Heart left ventricle (tissue), 16 donors: ENCODE data around the gene AMPD3. TPM values are rescaled to one million over a fixed set of nuclear protein-coding genes. Genes with fewer than 3 reads are reported as not detected.

Source experiments
- ATAC-seq, 4 donors: fragments of 200-7000 bp; cut with Tn5 transposase; one replicate each; pipeline ENCODE4 v1.9.1; 2020 to 2022; ENCODE audit warnings: moderate library complexity in 4 of 4, mild to moderate bottlenecking in 3 of 4, moderate number of reproducible peaks in 1 of 4
- DNase-seq, 5 donors: peaks; one replicate each; pipeline ENCODE4 v3.0.0-alpha.2; 2020
- H3K27ac ChIP-seq, 12 donors: fragments of 200-600 bp; sonication (generic) in 4 of 12; one replicate each; pipeline versions ENCODE4 v1.5.0 to v1.8.0; 2016 to 2022; ENCODE audit warnings: mild to moderate bottlenecking in 2 of 12
- H3K27me3 ChIP-seq, 9 donors: fragments of 200-600 bp; sonication (generic) in 2 of 9; one replicate each; pipeline versions ENCODE4 v1.5.1 to v1.8.0; 2016 to 2022; ENCODE audit warnings: mild to moderate bottlenecking in 3 of 9
- H3K36me3 ChIP-seq, 9 donors: fragments of 200-600 bp; sonication (generic) in 2 of 9; one replicate each; pipeline versions ENCODE4 v1.5.0 to v1.8.0; 2018 to 2022; ENCODE audit warnings: mild to moderate bottlenecking in 2 of 9
- H3K4me1 ChIP-seq, 12 donors: fragments of 200-600 bp; sonication (generic) in 4 of 12; one replicate each; pipeline versions ENCODE4 v1.5.0 to v1.8.0; 2016 to 2022; ENCODE audit warnings: mild to moderate bottlenecking in 3 of 12
- H3K4me3 ChIP-seq, 12 donors: fragments of 200-600 bp; sonication (generic) in 4 of 12; one replicate each; pipeline versions ENCODE4 v1.5.0 to v1.8.0; 2017 to 2022; ENCODE audit warnings: mild to moderate bottlenecking in 9 of 12, moderate library complexity in 4 of 12
- H3K9me3 ChIP-seq, 12 donors: fragments of 200-600 bp; sonication (generic) in 4 of 12; one replicate each; pipeline versions ENCODE4 v1.5.0 to v1.8.0; 2016 to 2022; ENCODE audit warnings: mild to moderate bottlenecking in 1 of 12
- CTCF ChIP-seq, 12 donors: fragments of 200-600 bp; sonication (generic) in 4 of 12; IDR thresholded peaks; one replicate each; pipeline versions ENCODE4 v1.5.0 to v1.8.0; 2018 to 2022; ENCODE audit warnings: antibody characterized with exemption in 12 of 12, mild to moderate bottlenecking in 5 of 12
- POLR2A ChIP-seq, 2 donors: fragments of 450-650 bp; IDR thresholded peaks; one replicate each; pipeline ENCODE4 v1.6.1; 2017; ENCODE audit warnings: antibody characterized with exemption in 2 of 2, mild to moderate bottlenecking in 2 of 2, moderate library complexity in 2 of 2
- WGBS, 4 donors: extraction: QIAGEN DNeasy Blood & Tissue Kit in 2 of 4; methylation state at CpG; one replicate each; pipeline versions ENCODE4 v1.1.5 to v1.1.7; 2013 to 2018; 5-methylcytosine and 5-hydroxymethylcytosine counted together
- intact Hi-C, 10 donors: fragments of 100-400 bp; cut with DNase I; formaldehyde crosslinking; loops; one replicate each; pipeline versions ENCODE4 v1.11.1 to v1.14.2; 2022
- polyA plus RNA-seq, 2 donors: library from polyadenylated mRNA; stranded (reverse); fragments of 200-250 nt; gene quantifications; one replicate each; pipeline ENCODE4 v1.2.3, GENCODE V29; 2013
- total RNA-seq, 9 donors: library from RNA; depleted of rRNA in 2 of 9; stranded (reverse); fragments of >200 nt in 2 of 9; fragmentation: NEBNext Ultra II Directional in 3 of 9; extraction: Animal tissue kit (Norgen Biotek cat#: 25700) in 3 of 9; gene quantifications; one replicate each; pipeline versions ENCODE4 v1.1.0 to v1.2.4, GENCODE V29; 2016 to 2023
- donor health status: ischemic (EF 13 %, LVEDD 7.1; RV severe dilation, severe dysfunction).
- donor health status: healthy with polysubstance abuse.
- donor health status: DM: no; HTN: yes; CAD: no.
- donor health status: DM: no; HTN: no; CAD: no.
- donor health status: ischemic (EF 25% LVEDD 6.9; RV normal size, moderate dysfunction).
- donor health status: ischemic (EF 25% LVEDD 5.7; RV mildly dilated, moderate dysfunction).
- donor health status: healthy.
- donor health status: DM: yes; HTN: yes; CAD: no.
- donor health status: ischemic (EF 35%, LVEDD 5.7; RV mildly dilated, moderate dysfunction).
- donor health status: nonischemic (EF 11% LVEDD 7.7; RV severe dilation, severe dysfunction).
- donor health status: DM: yes; HTN: yes; CAD: no.
- donor health status: PGD.
- donor health status: ischemic (EF 29% LVEDD 5.4; RV normal size, mild dysfunction).
- donor health status: nonischemic (EF 23%, LVEDD 6.1; RV moderate dilation, normal function).

The AMPD3 gene
- total and polyA plus RNA-seq, 11 donors, result 1.0 to 16.8 (median 2.7) TPM

DNA sequence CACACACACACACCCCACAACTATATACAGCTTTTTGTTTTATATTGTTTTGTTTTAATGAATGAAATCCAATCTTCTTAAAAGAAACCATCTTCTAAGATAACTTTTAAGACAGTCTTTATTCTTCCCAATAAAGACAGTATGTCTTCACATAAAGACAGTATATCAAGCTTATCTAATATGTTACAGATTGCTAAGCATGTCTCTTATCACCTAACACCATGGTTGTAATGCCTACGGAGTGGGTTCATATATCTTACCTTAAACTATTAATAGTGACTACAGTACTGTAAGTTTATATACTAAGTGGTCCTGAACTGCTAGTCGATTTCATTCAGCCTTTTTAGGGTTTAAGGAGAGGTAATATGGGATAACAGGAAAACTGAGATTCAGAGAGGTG is 77.5 kb downstream of the AMPD3 start:
- ATAC-seq (no peak), DNase-seq (no peak)
- H3K27ac ChIP-seq, result no peak overlapping the region
- H3K4me3 ChIP-seq, result no peak overlapping the region
- intact Hi-C loops, result no loop called here
- H3K4me1 ChIP-seq, result peaks cover 0 to 8% (median 0%) of the 10 kb centered on the region in 12 donors
- 58 to 68% (median 63%) methylated on average over 2 of the region's 2 CpGs for WGBS, 4 donors
- no peaks in the 10 kb centered on the region for H3K27me3 ChIP-seq
- H3K9me3 ChIP-seq, result no peaks in the 10 kb centered on the region
- TF ChIP-seq POLR2A (IDR thresholded peaks at IDR 0.05) (no peak), CTCF (IDR thresholded peaks at IDR 0.05) (no peak)
- peaks cover 0 to 63% (median 46%) of the 10 kb centered on the region in 9 donors for H3K36me3 ChIP-seq

GRCh38 chr11:10533323-10533722 is 78.3 kb downstream of the AMPD3 start:
- no peaks in the 10 kb centered on the region for H3K9me3 ChIP-seq
- H3K4me3 ChIP-seq, result no peak overlapping the region
- TF ChIP-seq POLR2A (IDR thresholded peaks at IDR 0.05), result no peak
- no peak for TF ChIP-seq CTCF (IDR thresholded peaks at IDR 0.05)
- peaks cover 0 to 13% (median 0%) of the 10 kb centered on the region in 12 donors for H3K4me1 ChIP-seq
- H3K27me3 ChIP-seq, result no peaks in the 10 kb centered on the region
- no peak overlapping the region for H3K27ac ChIP-seq
- intact Hi-C loops, result no loop called here
- DNase-seq (no peak), ATAC-seq (no peak)
- peaks cover 0 to 55% (median 39%) of the 10 kb centered on the region in 9 donors for H3K36me3 ChIP-seq

DNA sequence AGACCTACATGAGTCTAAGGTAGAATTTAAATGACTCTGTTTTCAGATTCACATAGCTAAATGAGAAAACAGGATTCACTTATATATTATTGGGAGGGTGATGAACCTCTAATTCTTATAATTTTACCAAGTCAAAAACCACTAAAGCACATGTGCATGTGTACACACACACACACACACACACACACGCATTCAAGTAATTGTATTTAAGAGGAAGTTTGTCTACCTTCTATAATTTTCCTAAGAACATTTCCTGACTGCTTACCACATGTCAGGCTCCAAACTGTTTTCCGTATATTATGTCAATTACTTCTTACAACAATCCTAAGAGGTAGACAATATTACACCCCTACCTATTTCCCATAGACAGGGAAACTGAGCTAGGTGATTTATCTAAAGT is 79.3 kb downstream of the AMPD3 start:
- TF ChIP-seq POLR2A (IDR thresholded peaks at IDR 0.05), result no peak
- no peak for TF ChIP-seq CTCF (IDR thresholded peaks at IDR 0.05)
- Histone ChIP-seq H3K27ac (no peak overlapping the region), H3K27me3 (no peaks in the 10 kb centered on the region), H3K36me3 (peaks cover 0 to 45% (median 29%) of the 10 kb centered on the region in 9 donors), H3K4me3 (no peak overlapping the region), H3K4me1 (peaks cover 0 to 13% (median 0%) of the 10 kb centered on the region in 12 donors), H3K9me3 (no peaks in the 10 kb centered on the region)
- no peak for ATAC-seq
- intact Hi-C loops, result no loop called here
- 66 to 74% (median 69%) methylated on average over 2 of the region's 2 CpGs for WGBS, 4 donors
- no peak for DNase-seq

DNA sequence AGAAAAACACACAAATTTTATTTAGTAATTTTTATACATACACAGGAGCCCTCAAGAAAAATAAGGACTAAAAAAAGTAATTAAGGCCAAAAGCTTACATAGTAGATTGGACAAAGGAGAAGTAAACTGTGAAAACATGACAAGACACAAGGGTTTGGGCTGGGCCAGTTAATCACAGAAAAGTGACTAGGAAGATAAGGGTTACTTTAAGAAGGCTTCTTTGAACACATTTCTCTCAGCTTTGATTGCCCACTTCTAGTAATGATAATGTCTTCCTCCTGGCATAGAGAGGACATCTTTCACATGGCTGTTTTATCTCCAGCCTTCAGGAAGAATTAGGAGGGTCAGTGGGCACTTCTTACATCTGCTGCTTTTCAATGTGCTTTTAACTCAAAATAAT is 82.5 kb downstream of the AMPD3 start:
- Histone ChIP-seq H3K27me3 (no peaks in the 10 kb centered on the region), H3K4me3 (no peak overlapping the region), H3K4me1 (peaks cover 0 to 28% (median 7%) of the 10 kb centered on the region in 12 donors), H3K9me3 (no peaks in the 10 kb centered on the region), H3K27ac (no peak overlapping the region), H3K36me3 (peaks cover 0 to 15% (median 12%) of the 10 kb centered on the region in 9 donors)
- intact Hi-C loops, result loop anchor here in 1 of 10 donors (5.0 kb wide), 1 partner anchor 50 kb away; no protein-coding TSS in a partner anchor
- TF ChIP-seq POLR2A (IDR thresholded peaks at IDR 0.05) (no peak), CTCF (IDR thresholded peaks at IDR 0.05) (no peak)
- no peak for DNase-seq
- ATAC-seq, result no peak
